Motor neuron (in vitro differentiated cells): ENCODE data around the gene KLRF1. TPM values are rescaled to one million over a fixed set of nuclear protein-coding genes. Genes with fewer than 3 reads are reported as not detected.

Experiments used
- ATAC-seq, 8 experiments: fragments of 200-7000 bp; cut with Tn5 transposase; replicated peaks in 6 of 8; 2 replicates each; pipeline ENCODE4 v1.8.0; 2021; ENCODE audit warnings: mild to moderate bottlenecking in 8 of 8, moderate library complexity in 8 of 8
- H3K27ac ChIP-seq, 2 donors: fragments of 250-450 bp; sonication (Bioruptor Pico); 2 replicates each; pipeline ENCODE4 v1.9.0; 2021; ENCODE audit warnings: antibody characterized with exemption in 2 of 2, mild to moderate bottlenecking in 2 of 2, moderate library complexity in 1 of 2
- H3K4me1 ChIP-seq, 2 donors: fragments of 250-450 bp; sonication (Bioruptor Pico); replicated peaks in 1 of 2; 2 replicates each; pipeline ENCODE4 v1.6.1; 2021; ENCODE audit warnings: antibody characterized with exemption in 2 of 2, mild to moderate bottlenecking in 2 of 2, moderate library complexity in 1 of 2
- H3K4me3 ChIP-seq, 5 donors: fragments of 250-450 bp; sonication (Bioruptor Pico); 2 replicates each; pipeline ENCODE4 v1.9.0; 2021; ENCODE audit warnings: antibody characterized with exemption in 5 of 5, mild to moderate bottlenecking in 5 of 5, moderate library complexity in 4 of 5
- WGBS, 10 experiments: fragments of 450-650 bp; shearing (Covaris generic); methylation state at CpG; one replicate each; pipeline ENCODE4 v1.0.0; 2022; 5-methylcytosine and 5-hydroxymethylcytosine counted together
- in situ Hi-C, 9 experiments: fragments of 400-800 bp; cut with MboI; loops; one replicate each; pipeline ENCODE4 v1.15.0; 2021; ENCODE audit warnings: low sequenced_read_pairs in 9 of 9, low pct_unique_long_range_greater_than_20kb in 2 of 9; ENCODE audit not compliant: unreplicated experiment in 9 of 9
- total RNA-seq, 8 experiments: library from RNA; unstranded; fragments of 300-600 nt; gene quantifications; 2 replicates each; pipeline versions ENCODE4 v1.2.3 to v1.2.4, GENCODE V29; 2022

The KLRF1 gene
- total RNA-seq, 8 experiments from 2014 or later: 0.11 to 3.5 (median 0.38) TPM; not detected in 3

DNA sequence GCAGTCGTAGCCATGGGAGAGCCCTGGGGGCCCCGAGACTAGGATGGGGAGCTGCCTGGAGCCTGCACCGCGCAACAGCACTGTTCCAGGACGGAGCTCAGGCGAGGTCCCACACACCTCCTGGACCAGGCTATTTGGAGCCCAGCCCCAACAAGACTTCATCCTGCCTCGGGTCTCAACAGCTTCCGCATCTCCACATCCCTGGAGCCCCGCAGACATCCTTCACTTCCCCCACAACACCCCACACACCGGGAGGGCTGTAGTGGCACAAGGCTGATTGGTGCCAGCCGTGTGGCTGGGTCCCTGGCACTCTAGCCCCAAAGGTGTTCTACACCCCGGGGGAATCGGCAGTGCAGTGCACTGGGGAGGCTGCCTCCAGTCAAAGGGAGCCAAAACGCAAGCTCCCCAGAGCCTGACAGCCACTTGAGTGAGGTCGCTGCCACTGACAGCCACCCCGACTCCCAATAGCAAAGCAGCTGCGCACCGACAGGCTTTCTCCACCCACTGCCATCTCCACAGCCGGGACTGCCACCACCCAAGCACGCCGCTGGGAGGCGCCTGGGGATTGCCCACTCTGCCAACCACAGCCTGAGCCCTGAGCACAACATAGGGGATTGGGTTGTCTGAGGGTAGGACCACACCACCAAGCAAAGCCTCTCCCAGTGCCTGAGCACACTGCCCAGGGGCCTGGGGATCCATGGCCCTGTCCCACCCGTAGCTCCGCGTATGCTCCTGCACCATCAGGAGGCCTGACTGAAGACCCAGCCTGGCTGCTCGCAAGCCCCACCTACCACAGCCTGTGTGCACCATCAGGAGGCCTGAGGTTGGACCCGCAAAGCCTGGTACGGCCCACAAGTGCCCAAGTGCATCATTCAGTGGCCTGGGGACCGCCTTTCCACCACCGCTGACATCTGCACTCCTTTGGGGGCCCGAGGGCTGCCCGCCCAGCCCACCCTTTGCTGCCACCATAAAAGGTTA lies 13.2 kb upstream of the KLRF1 start:
- Histone ChIP-seq H3K4me1 (no peaks in the 10 kb centered on the region), H3K27ac (no peak overlapping the region), H3K4me3 (no peak overlapping the region)
- peak in 4 of 8 experiments; percentile 27 to 98 (median 86) for ATAC-seq
- in situ Hi-C loops: loop anchor here in 2 of 9 experiments (10.0 to 25.0 kb wide), 3 partner anchors 51 to 323 kb away; partner anchors contain the start of genes CLEC2A (in 1 of the 2), CLEC2B (in 1 of the 2) and CLEC7A (in 1 of the 2)
- WGBS, 10 experiments: 26 to 100% (median 89%) methylated on average over 4 to 7 of the region's 32 CpGs; no CpG with 5 or more reads in 7 of the 10 experiments

GRCh38 chr12:9820281-9820930 lies 6.9 kb upstream of the KLRF1 start:
- ATAC-seq: no peak
- H3K27ac ChIP-seq: no peak overlapping the region
- H3K4me3 ChIP-seq: no peak overlapping the region
- in situ Hi-C loops: loop anchor here in 1 of 9 experiments (25.0 kb wide), 2 partner anchors 117 to 317 kb away; partner anchors contain the start of genes CLEC2A and CLEC7A
- WGBS, 10 experiments: 47 to 100% (median 86%) methylated on average over 1 to 3 of the region's 9 CpGs; no CpG with 5 or more reads in 4 of the 10 experiments
- no peaks in the 10 kb centered on the region for H3K4me1 ChIP-seq

DNA sequence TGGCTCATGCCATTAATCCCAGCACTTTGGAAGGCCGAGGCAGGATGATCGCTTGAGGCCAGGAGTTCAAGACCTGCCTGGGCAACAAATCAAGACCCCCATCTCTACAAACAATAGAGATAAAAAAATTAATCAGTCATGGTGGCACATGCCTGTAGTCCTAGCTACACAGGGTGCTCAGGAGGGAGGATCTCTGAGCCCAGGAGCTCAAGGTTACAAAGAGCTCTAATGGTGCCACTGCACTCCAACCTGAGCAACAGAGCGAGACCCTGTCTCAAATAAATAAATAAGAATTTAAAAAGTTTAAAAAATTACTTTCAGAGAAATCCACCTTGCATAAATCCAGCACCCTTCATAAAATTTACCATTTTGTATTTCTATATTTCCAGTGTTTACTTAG lies 2.2 kb downstream of the KLRF1 start:
- no peak for ATAC-seq
- in situ Hi-C loops: no loop called here
- Histone ChIP-seq H3K4me3 (no peak overlapping the region), H3K27ac (no peak overlapping the region), H3K4me1 (no peaks in the 10 kb centered on the region)
- 28 to 100% (median 72%) methylated on average over 1 to 3 of the region's 3 CpGs; no CpG with 5 or more reads in 3 of the 10 experiments for WGBS, 10 experiments

GRCh38 chr12:9829982-9830381 lies 2.7 kb downstream of the KLRF1 start:
- Histone ChIP-seq H3K4me1 (no peaks in the 10 kb centered on the region), H3K27ac (no peak overlapping the region), H3K4me3 (no peak overlapping the region)
- in situ Hi-C loops: no loop called here
- ATAC-seq: no peak
- 41 to 90% (median 80%) methylated on average over 3 to 5 of the region's 5 CpGs for WGBS, 10 experiments

- WGBS, 10 experiments: 22 to 100% (median 62%) methylated on average over 1 to 3 of the region's 3 CpGs
- Histone ChIP-seq H3K4me3 (no peak overlapping the region), H3K4me1 (no peaks in the 10 kb centered on the region), H3K27ac (no peak overlapping the region)
- in situ Hi-C loops: no loop called here
- no peak for ATAC-seq
These were observed 4.4 kb downstream of the KLRF1 start for GRCh38 chr12:9831720-9832119.

GRCh38 chr12:9843407-9843806 lies 16.1 kb downstream of the KLRF1 start:
- no peak for ATAC-seq
- Histone ChIP-seq H3K4me1 (no peaks in the 10 kb centered on the region), H3K4me3 (no peak overlapping the region), H3K27ac (no peak overlapping the region)
- whole genome bisulfite sequencing, 10 experiments: 29 to 79% (median 69%) methylated on average over 3 of the region's 3 CpGs; no CpG with 5 or more reads in 3 of the 10 experiments
- in situ Hi-C loops: no loop called here

- Histone ChIP-seq H3K4me3 (no peak overlapping the region), H3K27ac (no peak overlapping the region), H3K4me1 (no peaks in the 10 kb centered on the region)
- 67 to 100% (median 80%) methylated on average over 1 to 5 of the region's 5 CpGs; no CpG with 5 or more reads in 5 of the 10 experiments for WGBS, 10 experiments
- peak in 1 of 8 experiments; percentile 24 for ATAC-seq
- in situ Hi-C loops: no loop called here
These were observed 21.6 kb downstream of the KLRF1 start for GRCh38 chr12:9848899-9849298.

DNA sequence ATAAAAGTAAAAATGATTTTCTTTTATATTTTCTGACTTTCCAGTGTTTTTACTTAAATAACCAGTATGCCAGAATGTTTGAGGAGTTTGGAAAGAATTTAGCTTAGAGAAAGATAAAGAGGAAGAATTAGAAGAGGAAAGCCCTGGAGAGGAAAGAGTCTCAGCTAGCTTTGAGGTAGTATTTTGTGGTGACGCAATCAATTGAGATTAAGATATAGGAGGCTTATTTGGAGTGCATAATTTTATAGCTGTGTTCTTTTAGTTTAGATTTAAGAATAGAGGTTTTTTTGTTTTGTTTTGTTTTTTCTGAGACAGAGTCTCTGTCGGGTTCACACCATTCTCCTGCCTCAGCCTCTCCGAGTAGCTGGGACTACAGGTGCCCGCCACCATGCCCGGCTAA lies 23.8 kb downstream of the KLRF1 start:
- Histone ChIP-seq H3K27ac (no peak overlapping the region), H3K4me1 (no peaks in the 10 kb centered on the region), H3K4me3 (no peak overlapping the region)
- in situ Hi-C loops: no loop called here
- ATAC-seq: no peak
- 57 to 100% (median 95%) methylated on average over 1 to 5 of the region's 5 CpGs; no CpG with 5 or more reads in 1 of the 10 experiments for WGBS, 10 experiments

GRCh38 chr12:9851927-9852326 lies 24.6 kb downstream of the KLRF1 start:
- Histone ChIP-seq H3K4me3 (no peak overlapping the region), H3K27ac (no peak overlapping the region), H3K4me1 (no peaks in the 10 kb centered on the region)
- no peak for ATAC-seq
- in situ Hi-C loops: no loop called here
- WGBS, 10 experiments: 54 to 100% (median 86%) methylated on average over 1 to 2 of the region's 2 CpGs; no CpG with 5 or more reads in 2 of the 10 experiments

DNA sequence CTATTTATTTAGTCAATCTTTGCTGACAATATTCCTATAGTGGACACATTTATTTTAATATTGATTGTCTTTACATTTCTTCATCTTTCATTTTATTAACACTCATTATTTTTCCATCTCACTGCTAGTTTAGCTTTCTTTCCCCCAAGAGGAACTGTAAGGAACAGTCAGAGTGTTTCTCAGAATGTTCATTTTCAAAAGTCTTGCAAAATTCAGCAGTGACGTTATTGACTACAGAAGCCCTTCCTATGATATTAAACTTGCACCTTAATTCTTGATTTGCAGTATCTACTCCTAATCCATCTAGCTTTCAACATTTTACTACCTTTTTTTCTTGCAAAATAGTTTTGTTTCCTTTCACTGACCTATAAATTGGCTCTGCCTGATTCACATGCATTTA lies 28.9 kb downstream of the KLRF1 start:
- H3K4me3 ChIP-seq: no peak overlapping the region
- in situ Hi-C loops: no loop called here
- no peak for ATAC-seq
- WGBS, 10 experiments: 79 to 100% (median 97%) methylated on average over 1 of the region's 1 CpG; no CpG with 5 or more reads in 2 of the 10 experiments
- no peaks in the 10 kb centered on the region for H3K4me1 ChIP-seq
- H3K27ac ChIP-seq: no peak overlapping the region

- in situ Hi-C loops: no loop called here
- H3K27ac ChIP-seq: no peak overlapping the region
- WGBS, 10 experiments: 44 to 100% (median 73%) methylated on average over 1 to 3 of the region's 3 CpGs
- no peaks in the 10 kb centered on the region for H3K4me1 ChIP-seq
- no peak for ATAC-seq
- no peak overlapping the region for H3K4me3 ChIP-seq
These were observed 29.6 kb downstream of the KLRF1 start for GRCh38 chr12:9856894-9857293.

DNA sequence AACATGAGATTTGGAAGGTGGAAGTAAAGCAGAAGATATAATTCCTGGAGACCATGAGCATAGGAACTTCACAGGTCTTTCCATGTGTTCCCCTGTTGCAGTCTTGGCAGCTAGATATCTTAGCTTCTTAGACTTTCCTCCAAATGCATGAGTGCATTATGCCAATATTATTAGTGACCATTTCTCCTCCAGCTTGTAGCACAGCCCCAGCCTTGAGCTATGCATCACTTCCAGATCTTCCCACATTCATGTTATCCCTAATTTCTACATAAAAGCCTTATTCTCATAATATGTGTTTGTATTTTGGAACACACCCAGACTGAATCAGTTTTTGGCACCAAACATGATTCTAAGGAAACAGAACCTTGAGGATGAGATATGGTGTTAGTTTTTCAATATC lies 30.9 kb downstream of the KLRF1 start:
- peak in 3 of 8 experiments; percentile 93 to 95 (median 93) for ATAC-seq
- in situ Hi-C loops: no loop called here
- Histone ChIP-seq H3K4me3 (no peak overlapping the region), H3K27ac (no peak overlapping the region), H3K4me1 (no peaks in the 10 kb centered on the region)
